Loucy (cell line): ENCODE data around the gene ACOXL.

ENCODE experiments used
- H2AFZ ChIP-seq: fragments of 200-600 bp; sonication (generic); 2 replicates; pipeline ENCODE4 v1.6.0; 2016; ENCODE audit warnings: antibody characterized with exemption, mild to moderate bottlenecking, low read length, moderate library complexity
- H3F3A ChIP-seq: fragments of 200-600 bp; 2 replicates; pipeline ENCODE4 v1.6.0; 2016; ENCODE audit warnings: antibody characterized with exemption, low read depth, mild to moderate bottlenecking
- H3K27me3 ChIP-seq: fragments of 200-600 bp; sonication (generic); 2 replicates; pipeline ENCODE4 v1.6.1; 2014; ENCODE audit warnings: low read length, mild to moderate bottlenecking; ENCODE audit not compliant: insufficient read depth, poor library complexity, severe bottlenecking
- H3K36me3 ChIP-seq: fragments of 200-600 bp; sonication (generic); 2 replicates; pipeline ENCODE4 v1.6.1; 2016; ENCODE audit warnings: low read length; ENCODE audit not compliant: insufficient read depth
- H3K4me1 ChIP-seq: fragments of 200-600 bp; sonication (generic); 2 replicates; pipeline ENCODE4 v1.5.1; 2014; ENCODE audit warnings: low read length, mild to moderate bottlenecking; ENCODE audit not compliant: insufficient read depth, poor library complexity, severe bottlenecking
- H3K4me2 ChIP-seq: fragments of 200-600 bp; sonication (generic); 2 replicates; pipeline ENCODE4 v1.6.0; 2014; ENCODE audit warnings: antibody characterized with exemption, low read length, low read depth, mild to moderate bottlenecking; ENCODE audit not compliant: poor library complexity, severe bottlenecking
- H3K4me3 ChIP-seq: fragments of 200-600 bp; sonication (generic); 2 replicates; pipeline ENCODE4 v1.5.1; 2014; ENCODE audit warnings: low read length, mild to moderate bottlenecking, mixed read lengths; ENCODE audit not compliant: poor library complexity, severe bottlenecking
- H3K79me2 ChIP-seq: fragments of 200-600 bp; sonication (generic); 2 replicates; pipeline ENCODE4 v1.6.1; 2014; ENCODE audit warnings: low read length; ENCODE audit not compliant: insufficient read depth
- H3K9ac ChIP-seq: fragments of 200-600 bp; sonication (generic); 2 replicates; pipeline ENCODE4 v1.6.0; 2014; ENCODE audit warnings: mild to moderate bottlenecking, low read depth, low read length, moderate library complexity; ENCODE audit not compliant: poor library complexity, severe bottlenecking
- H3K9me2 ChIP-seq: fragments of 200-600 bp; sonication (generic); replicated peaks from 2 replicates; pipeline ENCODE4 v1.6.1; 2016; ENCODE audit warnings: low read depth, low read length, mixed read lengths
- H3K9me3 ChIP-seq: fragments of 200-600 bp; sonication (generic); 2 replicates; pipeline ENCODE4 v1.6.1; 2014; ENCODE audit warnings: mild to moderate bottlenecking, antibody characterized with exemption, low read length, low read depth; ENCODE audit not compliant: insufficient read depth
- H4K20me1 ChIP-seq: fragments of 200-600 bp; sonication (generic); 2 replicates; pipeline ENCODE4 v1.6.0; 2014; ENCODE audit warnings: antibody characterized with exemption, low read length, mild to moderate bottlenecking; ENCODE audit not compliant: insufficient read depth, poor library complexity, severe bottlenecking
- CTCF ChIP-seq: fragments of 200-600 bp; sonication (generic); conservative IDR thresholded peaks from 2 replicates; pipeline ENCODE4 v1.5.1; 2014; ENCODE audit warnings: mild to moderate bottlenecking, antibody characterized with exemption, low read length
- EZH2phosphoT487 ChIP-seq: fragments of 200-600 bp; IDR thresholded peaks from 2 replicates; pipeline ENCODE4 v1.6.1; 2018; ENCODE audit warnings: antibody characterized with exemption, mild to moderate bottlenecking, moderate library complexity, borderline replicate concordance

The ACOXL gene

GRCh38 chr2:110994250-110994961 is 262.0 kb downstream of the ACOXL start:
- Histone ChIP-seq H3K9ac (peak overlapping the region; percentile 46), H3K4me1 (peaks cover 42% of the 10 kb centered on the region), H3K4me2 (peak overlapping the region; percentile 67), H3K4me3 (peak overlapping the region; percentile 45), H3K36me3 (no peaks in the 10 kb centered on the region), H4K20me1 (no peaks in the 10 kb centered on the region), H3K27me3 (no peaks in the 10 kb centered on the region), H3K9me3 (peaks cover 9% of the 10 kb centered on the region), H3F3A (no peaks in the 10 kb centered on the region; the same call in 1 of the 2 replicates), H3K9me2 (no peaks in the 10 kb centered on the region), H2AFZ (peak overlapping the region; percentile 61; the same call in 1 of the 2 replicates), H3K79me2 (no peaks in the 10 kb centered on the region)
- no peak for TF ChIP-seq CTCF
- TF ChIP-seq EZH2phosphoT487, result no peak

- H3K9me3 ChIP-seq, result peaks cover 9% of the 10 kb centered on the region
- H2AFZ ChIP-seq, result no peak overlapping the region
- TF ChIP-seq EZH2phosphoT487 (no peak), CTCF (no peak)
- no peak overlapping the region for H3K9ac ChIP-seq
- H3K79me2 ChIP-seq, result no peaks in the 10 kb centered on the region
- H3K4me1 ChIP-seq, result peaks cover 49% of the 10 kb centered on the region
- H3K9me2 ChIP-seq, result no peaks in the 10 kb centered on the region
- H3K4me2 ChIP-seq, result no peak overlapping the region
- H3K4me3 ChIP-seq, result no peak overlapping the region
- H3F3A ChIP-seq, result no peaks in the 10 kb centered on the region; the same call in 1 of the 2 replicates
- H3K27me3 ChIP-seq, result no peaks in the 10 kb centered on the region
- H4K20me1 ChIP-seq, result no peaks in the 10 kb centered on the region
- H3K36me3 ChIP-seq, result no peaks in the 10 kb centered on the region
These were observed 263.5 kb downstream of the ACOXL start for GRCh38 chr2:110995911-110996310.

GRCh38 chr2:110997331-110998045 is 265.1 kb downstream of the ACOXL start:
- no peaks in the 10 kb centered on the region for H3K9me3 ChIP-seq
- peaks cover 43% of the 10 kb centered on the region for H3K4me1 ChIP-seq
- H3K9ac ChIP-seq, result no peak overlapping the region
- no peak overlapping the region for H3K4me2 ChIP-seq
- H3F3A ChIP-seq, result no peaks in the 10 kb centered on the region; the same call in 1 of the 2 replicates
- no peak overlapping the region for H3K4me3 ChIP-seq
- H2AFZ ChIP-seq, result no peak overlapping the region
- H3K27me3 ChIP-seq, result no peaks in the 10 kb centered on the region
- H3K79me2 ChIP-seq, result no peaks in the 10 kb centered on the region
- TF ChIP-seq EZH2phosphoT487 (no peak), CTCF (no peak)
- H3K9me2 ChIP-seq, result no peaks in the 10 kb centered on the region
- no peaks in the 10 kb centered on the region for H3K36me3 ChIP-seq
- H4K20me1 ChIP-seq, result no peaks in the 10 kb centered on the region
